SU-DHL-6 (cell line): ENCODE data around the gene FAM187B.

ENCODE experiments used
- H2AFZ ChIP-seq: fragments of 200-600 bp; sonication (generic); 2 replicates; pipeline ENCODE4 v1.6.1; 2014; ENCODE audit warnings: low read depth, mild to moderate bottlenecking, moderate library complexity, mixed read lengths, antibody characterized with exemption, low read length; ENCODE audit not compliant: severe bottlenecking
- H3F3A ChIP-seq: fragments of 200-600 bp; shearing (Covaris generic); 2 replicates; pipeline ENCODE4 v1.6.0; 2016; ENCODE audit warnings: antibody characterized with exemption, mild to moderate bottlenecking; ENCODE audit not compliant: insufficient read depth
- H3K27ac ChIP-seq: fragments of 200-600 bp; sonication (generic); 2 replicates; pipeline ENCODE4 v1.5.1; 2016; ENCODE audit warnings: low read depth, mild to moderate bottlenecking, low read length, moderate library complexity, mixed read lengths
- H3K27me3 ChIP-seq: fragments of 200-600 bp; sonication (generic), shearing (Covaris generic); 2 replicates; pipeline ENCODE4 v1.6.0; 2014; ENCODE audit warnings: mild to moderate bottlenecking, low read length
- H3K36me3 ChIP-seq: fragments of 200-600 bp; sonication (generic); 2 replicates; pipeline ENCODE4 v1.6.1; 2014; ENCODE audit warnings: mild to moderate bottlenecking, low read length, mixed read lengths
- H3K4me2 ChIP-seq: fragments of 300-600, 200-600 bp; shearing (Covaris generic), sonication (generic); 2 replicates; pipeline ENCODE4 v1.6.0; 2014; ENCODE audit warnings: low read length, low read depth, mild to moderate bottlenecking; ENCODE audit not compliant: poor library complexity, severe bottlenecking
- H3K4me3 ChIP-seq: fragments of 200-600 bp; sonication (generic); 2 replicates; pipeline ENCODE4 v1.5.1; 2014; ENCODE audit warnings: antibody characterized with exemption, low read length, mild to moderate bottlenecking, mixed read lengths; ENCODE audit not compliant: insufficient read depth, poor library complexity, severe bottlenecking
- H3K79me2 ChIP-seq: fragments of 200-600 bp; sonication (generic); 2 replicates; pipeline ENCODE4 v1.6.1; 2014; ENCODE audit warnings: mild to moderate bottlenecking, low read length, moderate library complexity; ENCODE audit not compliant: insufficient read depth
- H3K9ac ChIP-seq: fragments of 200-600 bp; sonication (generic); 2 replicates; pipeline ENCODE4 v1.7.0; 2014; ENCODE audit warnings: mild to moderate bottlenecking, low read length
- H3K9me2 ChIP-seq: fragments of 200-600 bp; sonication (generic); replicated peaks from 2 replicates; pipeline ENCODE4 v1.6.1; 2014; ENCODE audit warnings: low read length; ENCODE audit not compliant: insufficient read depth
- H3K9me3 ChIP-seq: fragments of 200-600 bp; sonication (generic); 2 replicates; pipeline ENCODE4 v1.6.1; 2014; ENCODE audit warnings: low read length, mixed read lengths; ENCODE audit not compliant: insufficient read depth
- H4K20me1 ChIP-seq: fragments of 200-600 bp; sonication (generic); 2 replicates; pipeline ENCODE4 v1.6.1; 2014; ENCODE audit warnings: low read depth, mild to moderate bottlenecking, antibody characterized with exemption, low read length, moderate library complexity, mixed read lengths
- CTCF ChIP-seq: fragments of 200-600 bp; sonication (generic); IDR thresholded peaks from one replicate; pipeline ENCODE4 v1.5.1; 2017; ENCODE audit warnings: antibody characterized with exemption, mild to moderate bottlenecking, low read length, moderate library complexity; ENCODE audit not compliant: insufficient read depth, poor library complexity, severe bottlenecking
- EZH2phosphoT487 ChIP-seq: fragments of 200-600 bp; sonication (generic), shearing (Covaris generic); conservative IDR thresholded peaks from 2 replicates; pipeline ENCODE4 v1.6.1; 2018; ENCODE audit warnings: mild to moderate bottlenecking, antibody characterized with exemption, low read length, moderate library complexity, mixed read lengths

The FAM187B gene

GRCh38 chr19:35264268-35265125, 36.0 kb upstream of the FAM187B start:
- Histone ChIP-seq H4K20me1 (no peaks in the 10 kb centered on the region), H3K9me3 (no peaks in the 10 kb centered on the region), H3K9ac (no peak overlapping the region), H3F3A (peaks cover 19% of the 10 kb centered on the region), H3K79me2 (peaks cover 6% of the 10 kb centered on the region), H3K27me3 (no peaks in the 10 kb centered on the region), H3K27ac (peak overlapping the region; percentile 27; the same call in 1 of the 2 replicates), H3K4me3 (no peak overlapping the region), H3K4me2 (no peak overlapping the region), H2AFZ (no peak overlapping the region), H3K9me2 (no peaks in the 10 kb centered on the region), H3K36me3 (no peaks in the 10 kb centered on the region)
- no peak for TF ChIP-seq EZH2phosphoT487
- no peak for TF ChIP-seq CTCF

GRCh38 chr19:35262101-35262761, 33.7 kb upstream of the FAM187B start:
- Histone ChIP-seq H3K4me2 (no peak overlapping the region), H3K27ac (no peak overlapping the region), H3K36me3 (no peaks in the 10 kb centered on the region), H2AFZ (no peak overlapping the region), H3K27me3 (no peaks in the 10 kb centered on the region), H4K20me1 (no peaks in the 10 kb centered on the region), H3K9ac (no peak overlapping the region), H3F3A (peaks cover 19% of the 10 kb centered on the region), H3K79me2 (peaks cover under 1% of the 10 kb centered on the region; the same call in 1 of the 2 replicates), H3K4me3 (no peak overlapping the region), H3K9me2 (no peaks in the 10 kb centered on the region), H3K9me3 (no peaks in the 10 kb centered on the region)
- no peak for TF ChIP-seq CTCF
- TF ChIP-seq EZH2phosphoT487: no peak

GRCh38 chr19:35261356-35262100, 33.0 kb upstream of the FAM187B start:
- Histone ChIP-seq H3K79me2 (no peaks in the 10 kb centered on the region), H3F3A (peaks cover 19% of the 10 kb centered on the region), H4K20me1 (no peaks in the 10 kb centered on the region), H3K4me3 (no peak overlapping the region), H3K9me3 (no peaks in the 10 kb centered on the region), H3K9ac (no peak overlapping the region), H3K27me3 (no peaks in the 10 kb centered on the region), H3K9me2 (no peaks in the 10 kb centered on the region), H3K36me3 (no peaks in the 10 kb centered on the region), H3K4me2 (no peak overlapping the region), H3K27ac (no peak overlapping the region), H2AFZ (no peak overlapping the region)
- no peak for TF ChIP-seq CTCF
- no peak for TF ChIP-seq EZH2phosphoT487
